HepG2 (cell line): Measurements from ENCODE around the gene MBOAT7. TPM values are rescaled to one million over a fixed set of nuclear protein-coding genes. Genes with fewer than 3 reads are reported as not detected.

Experiments
- ATAC-seq: fragments of 200-7000 bp; cut with Tn5 transposase; 3 replicates; pipeline ENCODE4 v1.9.1; 2020; ENCODE audit warnings: mild to moderate bottlenecking, moderate library complexity
- BruUV-seq: library from RNA; stranded (reverse); fragments of 400-500 nt; replicated peaks from 2 replicates; lab custom pipeline; 2021; lab: Mats Ljungman, UMichigan
- CTCF ChIA-PET: fragments of 300-600 bp; formaldehyde crosslinking; extraction: SDS; loops from one replicate; lab custom pipeline; 2021; ENCODE audit warnings: low total read pairs, inconsistent platforms, low intra/inter-chr PET ratio; lab: Yijun Ruan, JAX
- POLR2A ChIA-PET: fragments of 350-600 bp; sonication (Branson Sonifier 250); formaldehyde crosslinking; loops from one replicate; lab custom pipeline; 2020; ENCODE audit warnings: antibody characterized with exemption, inconsistent platforms; lab: Yijun Ruan, JAX
- DNase-seq: peaks from one replicate; pipeline ENCODE4 v3.0.0-alpha.2; 2015; ENCODE audit warnings: low spot score
- FAIRE-seq: peaks from 3 replicates; lab custom pipeline; 2011; peaks lifted over from hg19 to GRCh38; lab: Jason Lieb, UNC
- H2AFZ ChIP-seq: one replicate; pipeline ENCODE4 v1.6.1; 2011; ENCODE audit warnings: low read length, inconsistent platforms
- H3K27ac ChIP-seq: fragments of 300-600 bp; 3 replicates; pipeline ENCODE4 v1.8.0; 2011; ENCODE audit warnings: mixed run types, mild to moderate bottlenecking, mixed read lengths, low read length, inconsistent platforms; ENCODE audit not compliant: insufficient read depth; ENCODE audit errors: extremely low read length
- H3K27me3 ChIP-seq, 2 experiments: fragments of 200-600 bp in 1 of 2; 2 replicates in 1 of 2; 3 replicates in 1 of 2; pipeline versions ENCODE4 v1.6.0 to v1.8.0; 2011; ENCODE audit warnings: low read length in 2 of 2, mild to moderate bottlenecking in 2 of 2, moderate library complexity in 2 of 2, inconsistent platforms in 1 of 2; ENCODE audit not compliant: insufficient read depth in 2 of 2, control insufficient read depth in 1 of 2
- H3K36me3 ChIP-seq, 2 experiments: fragments of 200-600 bp in 1 of 2; replicated peaks in 1 of 2; 2 replicates in 1 of 2; 3 replicates in 1 of 2; pipeline versions ENCODE4 v1.5.1 to v1.8.0; 2011; ENCODE audit warnings: low read length in 2 of 2, inconsistent platforms in 1 of 2; ENCODE audit not compliant: insufficient read depth in 2 of 2, control insufficient read depth in 1 of 2
- H3K4me1 ChIP-seq: 2 replicates; pipeline ENCODE4 v1.5.1; 2012; ENCODE audit warnings: low read length, inconsistent platforms; ENCODE audit not compliant: insufficient read depth
- H3K4me2 ChIP-seq: 2 replicates; pipeline ENCODE4 v1.6.0; 2011; ENCODE audit warnings: low read depth, low read length, inconsistent platforms
- H3K4me3 ChIP-seq, 3 experiments: fragments of 200-600 bp in 1 of 3; sonication (generic), shearing (Covaris generic) in 1 of 3; replicated peaks in 1 of 3; 2 replicates each; pipeline ENCODE4 v1.5.1; 2011 to 2016; ENCODE audit warnings: low read length in 3 of 3, inconsistent platforms in 2 of 3, low read depth in 2 of 3, mild to moderate bottlenecking in 2 of 3, control low read depth in 1 of 3, mixed read lengths in 1 of 3; ENCODE audit not compliant: insufficient read depth in 1 of 3
- H3K79me2 ChIP-seq: one replicate; pipeline ENCODE4 v1.6.1; 2011; ENCODE audit warnings: low read length, inconsistent platforms; ENCODE audit not compliant: insufficient read depth
- H3K9ac ChIP-seq: 2 replicates; pipeline ENCODE4 v1.6.0; 2011; ENCODE audit warnings: mild to moderate bottlenecking, low read depth, low read length, inconsistent platforms; ENCODE audit not compliant: insufficient read depth
- H3K9me3 ChIP-seq: 2 replicates; pipeline ENCODE4 v1.5.1; 2012; ENCODE audit warnings: mild to moderate bottlenecking, low read length
- H4K20me1 ChIP-seq: 2 replicates; pipeline ENCODE4 v1.6.0; 2011; ENCODE audit warnings: inconsistent platforms, mild to moderate bottlenecking, low read length, moderate library complexity; ENCODE audit not compliant: insufficient read depth
- CREM ChIP-seq, 2 experiments: sonication (generic) in 1 of 2; formaldehyde crosslinking in 1 of 2; IDR thresholded peaks; 2 replicates each; pipeline versions ENCODE4 v1.4.0 to v1.6.1; 2016 to 2020; ENCODE audit warnings: antibody characterized with exemption in 1 of 2, mild to moderate bottlenecking in 1 of 2, missing genetic modification reagents in 1 of 2
- ELF1 ChIP-seq: sonication (generic); formaldehyde crosslinking; IDR thresholded peaks from 2 replicates; pipeline ENCODE4 v1.4.0; 2020; ENCODE audit warnings: missing genetic modification reagents
- GMEB1 ChIP-seq: sonication (generic); formaldehyde crosslinking; IDR thresholded peaks from 2 replicates; pipeline ENCODE4 v1.5.1; 2020; ENCODE audit warnings: missing genetic modification reagents, mild to moderate bottlenecking, borderline replicate concordance
- HOXA3 ChIP-seq: sonication (generic); formaldehyde crosslinking; IDR thresholded peaks from 2 replicates; pipeline ENCODE4 v1.5.0; 2020; ENCODE audit warnings: missing genetic modification reagents
- NONO ChIP-seq, 2 experiments: fragments of 450-650 bp in 1 of 2; sonication (generic) in 1 of 2; formaldehyde crosslinking in 1 of 2; IDR thresholded peaks in 1 of 2; conservative IDR thresholded peaks in 1 of 2; 2 replicates each; pipeline versions ENCODE4 v1.6.1 to v1.8.0; 2017 to 2022; ENCODE audit warnings: mild to moderate bottlenecking in 1 of 2, missing genetic modification reagents in 1 of 2, moderate library complexity in 1 of 2
- NR2F2 ChIP-seq: IDR thresholded peaks from 2 replicates; pipeline ENCODE4 v1.6.1; 2012; ENCODE audit warnings: low read depth, inconsistent platforms, borderline replicate concordance
- PHF21A ChIP-seq: sonication (generic); formaldehyde crosslinking; IDR thresholded peaks from 2 replicates; pipeline ENCODE4 v1.5.0; 2020; ENCODE audit warnings: mild to moderate bottlenecking, missing genetic modification reagents
- RARA ChIP-seq: IDR thresholded peaks from 2 replicates; pipeline ENCODE4 v1.6.1; 2016; ENCODE audit warnings: missing genetic modification reagents, missing compliant biosample characterization
- SIX4 ChIP-seq: sonication (generic); formaldehyde crosslinking; IDR thresholded peaks from 2 replicates; pipeline ENCODE4 v1.4.0; 2020; ENCODE audit warnings: missing genetic modification reagents
- SP2 ChIP-seq: sonication (generic); formaldehyde crosslinking; IDR thresholded peaks from 2 replicates; pipeline ENCODE4 v1.5.1; 2020; ENCODE audit warnings: mild to moderate bottlenecking, missing genetic modification reagents
- SP5 ChIP-seq: IDR thresholded peaks from 2 replicates; pipeline ENCODE4 v1.6.1; 2016; ENCODE audit warnings: low read depth, borderline replicate concordance
- ZBTB21 ChIP-seq: sonication (generic); formaldehyde crosslinking; IDR thresholded peaks from 2 replicates; pipeline ENCODE4 v1.4.0; 2020; ENCODE audit warnings: missing genetic modification reagents
- ZBTB25 ChIP-seq: IDR thresholded peaks from 2 replicates; pipeline ENCODE4 v1.6.1; 2018; ENCODE audit warnings: missing genetic modification reagents
- ZBTB44 ChIP-seq: sonication (generic); formaldehyde crosslinking; IDR thresholded peaks from 2 replicates; pipeline ENCODE4 v1.4.0; 2020; ENCODE audit warnings: missing genetic modification reagents
- ZNF136 ChIP-seq: sonication (generic); formaldehyde crosslinking; IDR thresholded peaks from 2 replicates; pipeline ENCODE4 v1.8.1; 2022; ENCODE audit warnings: low read depth, mild to moderate bottlenecking, moderate library complexity, missing genetic modification reagents
- ZNF713 ChIP-seq: sonication (generic); formaldehyde crosslinking; IDR thresholded peaks from 2 replicates; pipeline ENCODE4 v1.4.0; 2020; ENCODE audit warnings: mild to moderate bottlenecking, missing genetic modification reagents
- ZSCAN30 ChIP-seq: sonication (generic); formaldehyde crosslinking; IDR thresholded peaks from 2 replicates; pipeline ENCODE4 v1.5.0; 2020; ENCODE audit warnings: mild to moderate bottlenecking, missing genetic modification reagents
- WGBS: methylation state at CpG from one replicate; pipeline ENCODE4 v1.1.6; 2017; ENCODE audit warnings: low lambda C conversion rate; 5-methylcytosine and 5-hydroxymethylcytosine counted together
- in situ Hi-C: cut with HindIII; loops from 2 replicates; pipeline ENCODE4 v1.10.0; 2017; ENCODE audit warnings: low pct_unique_long_range_greater_than_20kb; ENCODE audit not compliant: extremely low pct_ligation_motif_present
- intact Hi-C: fragments of 100-400 bp; cut with micrococcal nuclease; formaldehyde crosslinking; loops from one replicate; pipeline ENCODE4 v1.10.0; 2022; ENCODE audit not compliant: unreplicated experiment
- polyA plus RNA-seq, 8 experiments: library from polyadenylated mRNA; depleted of rRNA in 3 of 8; stranded (reverse) in 7 of 8; unstranded in 1 of 8; fragments of >200 nt; fragmentation: Illumina TruSeq in 4 of 8; extraction: Trizol in 4 of 8; gene quantifications; 2 replicates each; pipeline versions ENCODE4 v1.2.1 to v1.2.3, GENCODE V29; 2011 to 2016; ENCODE audit warnings: low read depth in 4 of 8, missing spikeins in 1 of 8, mixed read lengths in 1 of 8; ENCODE audit not compliant: insufficient read depth in 1 of 8
- total RNA-seq, 5 experiments: library from RNA; depleted of rRNA; stranded (reverse); fragments of >200 nt; fragmentation: Illumina TruSeq; extraction: Trizol; gene quantifications; 2 replicates each; pipeline ENCODE4 v1.2.3, GENCODE V29; 2016; ENCODE audit warnings: low read depth in 1 of 5
- TF ChIP-seq, protein P1 (sequence below): sonication (generic); formaldehyde crosslinking; IDR thresholded peaks from 2 replicates; pipeline ENCODE4 v1.4.0; 2020; ENCODE audit warnings: mild to moderate bottlenecking, low read depth, missing genetic modification reagents

MBOAT7 gene
- total and polyA plus RNA-seq, 2 of the 13 experiments (the other 11 are each of a cell fraction or from before 2014, with no cell fraction given) = 22.2 to 25.5 TPM

DNA sequence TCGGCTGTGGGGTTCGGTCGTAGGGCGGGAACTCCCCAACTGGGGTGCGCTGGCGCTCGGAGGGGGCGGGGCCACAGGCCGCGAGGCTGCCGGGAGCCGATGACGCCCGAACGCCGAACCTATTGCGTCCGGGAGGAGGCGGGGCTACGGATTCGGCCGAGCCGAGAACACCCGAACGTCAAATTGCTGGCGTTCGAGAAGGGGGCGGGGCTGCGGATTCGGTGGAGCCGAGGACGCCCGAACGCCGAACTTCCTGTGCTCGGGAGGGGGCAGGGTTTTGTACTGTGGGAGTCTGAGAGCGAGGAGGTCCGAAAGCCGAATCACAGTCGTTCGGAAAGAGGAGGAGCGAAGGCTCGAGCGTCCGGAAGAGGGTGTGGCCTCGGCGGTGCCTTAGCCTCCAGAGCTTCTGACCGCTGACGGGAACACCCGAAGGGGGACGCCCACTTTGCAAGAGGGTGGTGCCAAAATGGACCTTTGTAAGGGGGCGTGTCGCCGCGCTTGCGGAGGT lies 1.2 kb upstream of the MBOAT7 start:
- Histone ChIP-seq H3K9ac (peak overlapping the region; percentile 92), H4K20me1 (no peaks in the 10 kb centered on the region), H3K4me1 (peaks cover 40% of the 10 kb centered on the region), H3K27me3 (no peaks in the 10 kb centered on the region), H3K9me3 (no peaks in the 10 kb centered on the region), H3K36me3 (peaks cover 6 to 27% of the 10 kb centered on the region in 2 experiments; a peak in 4 of 5 replicates), H2AFZ (no peak overlapping the region), H3K4me3 (peak overlapping the region; percentile 82 to 91 (median 88); a peak in 5 of 6 replicates), H3K4me2 (peak overlapping the region; percentile 93), H3K79me2 (peaks cover 28% of the 10 kb centered on the region), H3K27ac (peak overlapping the region; percentile 96)
- peak; percentile 91 for FAIRE-seq
- ATAC-seq = peak; percentile 76
- peak; percentile 98 for DNase-seq
- BruUV-seq = no TSS peak
- ChIA-PET POLR2A (interaction anchor here (0.6 to 4.9 kb wide), 11 partner anchors 12 to 1251 kb away, joined by 3 to 306 read pairs (median 7); partner anchors contain the start of genes CNOT3, LENG1, MYADM and PRPF31), CTCF (no interaction called here)
- in situ Hi-C loops (no loop called here), intact Hi-C loops (loop anchor here (2.0 to 5.0 kb wide), 2 partner anchors 20 to 42 kb away; no protein-coding TSS in a partner anchor)
- 1% methylated on average over 18 of the region's 56 CpGs for WGBS
- TF ChIP-seq, protein P1, sequence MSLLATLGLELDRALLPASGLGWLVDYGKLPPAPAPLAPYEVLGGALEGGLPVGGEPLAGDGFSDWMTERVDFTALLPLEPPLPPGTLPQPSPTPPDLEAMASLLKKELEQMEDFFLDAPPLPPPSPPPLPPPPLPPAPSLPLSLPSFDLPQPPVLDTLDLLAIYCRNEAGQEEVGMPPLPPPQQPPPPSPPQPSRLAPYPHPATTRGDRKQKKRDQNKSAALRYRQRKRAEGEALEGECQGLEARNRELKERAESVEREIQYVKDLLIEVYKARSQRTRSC = no peak
- TF ChIP-seq ZSCAN30 = no peak
- no peak for TF ChIP-seq NR2F2
- TF ChIP-seq ZBTB21 (CRISPR knock-in tag) = peak; percentile 63
- TF ChIP-seq SP5 (CRISPR knock-in tag) = peak; percentile 33; the same call in 1 of the 2 replicates
- TF ChIP-seq RARA (CRISPR knock-in tag) = 0 out of 2 replicates have a peak, but pooled peaks have one; percentile 8
- TF ChIP-seq SIX4 (CRISPR knock-in tag) = no peak
- peak; percentile 56; the same call in 1 of the 2 replicates for TF ChIP-seq SP2 (CRISPR knock-in tag)
- TF ChIP-seq PHF21A = peak; percentile 27; the same call in 1 of the 2 replicates
- TF ChIP-seq GMEB1 = 0 out of 2 replicates have a peak, but pooled peaks have one; percentile 4
- peak; percentile 35; the same call in 1 of the 2 replicates for TF ChIP-seq CREM (IDR thresholded peaks at IDR 0.05)
- no peak for TF ChIP-seq CREM (CRISPR knock-in tag; IDR thresholded peaks at IDR 0.05)
- 0 out of 2 replicates have a peak, but pooled peaks have one; percentile 2 for TF ChIP-seq ZBTB25 (CRISPR knock-in tag)
- TF ChIP-seq ZBTB44 (CRISPR knock-in tag) = no peak
- TF ChIP-seq ELF1 = peak; percentile 74
- TF ChIP-seq ZNF713 (CRISPR knock-in tag) = no peak
- 0 out of 2 replicates have a peak, but pooled peaks have one; percentile 27 for TF ChIP-seq ZNF136 (CRISPR knock-in tag)
- TF ChIP-seq HOXA3 (CRISPR knock-in tag) = peak; percentile 43
- no peak for TF ChIP-seq NONO (IDR thresholded peaks at IDR 0.05)
- peak; percentile 73; the same call in 1 of the 2 replicates for TF ChIP-seq NONO (CRISPR knock-in tag; conservative IDR thresholded peaks at IDR 0.05)
